Endothelial cell of umbilical vein (primary cell): ENCODE data around the gene MAL.

Experiments used
- EZH2 ChIP-seq: IDR thresholded peaks from 2 replicates; pipeline ENCODE4 v1.6.1; 2012; ENCODE audit warnings: borderline replicate concordance, low read depth, mild to moderate bottlenecking, moderate library complexity, low read length, inconsistent platforms; ENCODE audit not compliant: severe bottlenecking
- POLR2A ChIP-seq: IDR thresholded peaks from 2 replicates; pipeline ENCODE4 v1.6.1; 2012; ENCODE audit warnings: low read depth, mild to moderate bottlenecking, control low read depth, low read length

GRCh38 chr2:95026471-95027368, 1.2 kb downstream of the MAL start:
- TF ChIP-seq EZH2 (peak; percentile 57), POLR2A (no peak)
